Dermis microvascular lymphatic vessel endothelial cell (primary cell): ENCODE data around the gene MYO15B. TPM values are rescaled to one million over a fixed set of nuclear protein-coding genes. Genes with fewer than 3 reads are reported as not detected.
"Not testable (repeated sequence)": the region's sequence is repeated elsewhere in the genome, so short reads cannot be mapped to it uniquely, and the experiment has no call there.

Experiments used
- DNase-seq, 2 donors: peaks; one replicate each; pipeline versions ENCODE4 v3.0.0 to v3.0.0-alpha.2; 2010; ENCODE audit warnings: low read depth in 2 of 2
- total RNA-seq: library from RNA; depleted of rRNA; stranded (reverse); fragments of >200 nt; gene quantifications from 2 replicates; pipeline ENCODE4 v1.2.1, GENCODE V29; 2014

Gene MYO15B
- total RNA-seq, 1 donor from 2014 or later: 5.3 TPM

DNA sequence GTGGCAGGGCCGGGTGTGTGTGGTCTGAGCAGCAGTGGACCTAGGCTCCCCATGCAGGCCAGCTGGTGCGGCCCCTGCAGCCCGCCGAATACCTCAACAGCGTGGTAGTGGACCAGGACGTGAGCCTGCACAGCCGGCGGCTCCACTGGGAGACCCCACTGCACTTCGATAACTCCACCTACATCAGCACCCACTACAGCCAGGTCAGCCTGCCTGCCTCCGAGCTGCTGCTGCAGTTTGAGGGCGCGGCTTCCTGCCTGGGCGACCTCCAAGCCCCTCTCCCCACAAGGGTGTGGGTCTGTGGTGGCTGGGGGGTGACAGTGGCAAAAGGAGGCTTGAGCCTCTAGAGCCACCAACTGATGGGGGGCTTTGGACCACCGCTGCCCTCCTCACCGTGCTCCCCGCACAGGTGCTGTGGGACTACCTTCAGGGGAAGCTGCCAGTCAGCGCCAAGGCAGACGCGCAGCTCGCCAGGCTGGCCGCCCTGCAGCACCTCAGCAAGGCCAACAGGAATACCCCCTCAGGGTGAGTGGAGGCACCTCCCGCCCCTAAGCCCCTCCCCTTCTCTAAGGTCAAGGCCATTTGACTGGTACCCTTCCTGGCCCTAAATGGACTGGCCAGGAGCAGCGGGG, 37.2 kb downstream of the MYO15B start:
- no peak for DNase-seq

DNA sequence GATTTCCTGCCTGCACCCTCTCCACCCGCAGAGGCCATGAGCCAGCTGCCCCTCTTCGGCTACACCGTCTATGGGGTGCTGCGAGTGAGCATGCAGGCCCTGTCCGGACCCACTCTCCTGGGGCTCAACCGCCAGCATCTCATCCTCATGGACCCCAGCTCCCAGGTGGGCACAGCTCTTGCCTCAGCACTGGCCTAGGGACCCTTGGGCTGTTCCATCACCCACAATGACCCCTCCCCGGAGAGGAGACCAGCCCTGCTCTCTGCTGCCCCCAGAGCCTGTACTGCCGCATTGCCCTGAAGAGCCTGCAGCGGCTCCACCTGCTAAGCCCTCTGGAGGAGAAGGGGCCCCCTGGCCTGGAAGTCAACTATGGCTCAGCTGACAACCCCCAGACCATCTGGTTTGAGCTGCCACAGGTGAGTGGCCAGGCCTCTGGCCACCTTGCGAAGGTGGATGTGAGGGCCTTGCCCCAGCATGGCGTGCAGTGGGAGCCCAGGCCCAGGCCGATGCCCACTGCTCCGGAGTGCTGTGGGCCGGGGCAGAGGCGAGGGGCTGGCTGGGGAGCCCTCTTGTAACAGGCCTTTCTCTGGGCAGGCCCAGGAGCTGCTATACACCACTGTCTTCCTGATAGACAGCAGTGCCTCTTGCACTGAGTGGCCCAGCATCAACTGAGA, 38.4 kb downstream of the MYO15B start:
- peak in 1 of 2 donors; percentile 26 for DNase-seq

DNA sequence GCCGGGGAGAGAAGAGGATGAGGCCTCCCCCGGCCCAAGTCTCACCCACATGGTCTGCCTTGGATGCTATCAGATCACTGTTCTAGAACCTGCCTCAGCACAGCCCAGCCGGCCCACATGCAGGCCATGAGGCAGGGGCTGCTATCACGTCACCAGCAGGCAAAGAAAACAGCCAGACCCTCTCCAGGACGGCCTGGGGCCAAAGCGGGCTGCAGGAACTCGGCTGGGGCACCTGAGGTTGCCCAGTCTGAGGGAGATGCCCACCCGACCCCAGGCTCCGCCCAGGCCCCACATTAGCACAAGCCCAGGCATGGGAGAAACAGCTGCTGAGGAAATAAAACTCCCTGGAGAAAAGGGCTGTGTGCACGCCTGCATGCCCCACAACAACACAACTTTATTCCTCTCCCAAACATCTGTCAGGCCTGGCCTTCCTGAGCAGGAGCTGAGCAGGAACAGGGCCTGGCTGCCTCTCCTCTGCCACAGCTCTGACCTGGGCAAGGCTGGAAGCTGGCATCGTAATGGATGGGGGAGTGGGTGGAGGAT, 39.0 kb downstream of the MYO15B start:
- no peak for DNase-seq

DNA sequence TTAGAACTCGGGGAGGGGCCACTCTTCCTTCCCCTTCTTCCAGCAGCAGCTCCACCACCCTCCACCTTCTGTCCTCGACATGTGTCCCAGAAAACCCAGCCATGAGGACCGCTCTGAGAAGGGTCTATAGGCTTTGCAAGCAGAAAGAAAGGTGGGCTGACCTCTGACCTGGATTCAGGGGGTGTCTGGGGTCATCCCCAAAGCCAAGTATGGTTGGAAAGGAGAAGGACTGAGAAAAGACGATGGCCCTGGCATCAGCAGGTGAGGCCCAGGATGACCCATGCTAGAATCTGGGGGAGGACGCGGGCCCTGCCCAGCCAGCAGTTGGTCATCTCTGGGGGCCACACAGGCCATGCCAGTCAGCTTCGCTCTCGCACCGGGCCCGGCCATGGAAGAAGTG, 39.5 kb downstream of the MYO15B start:
- DNase-seq: no peak

DNA sequence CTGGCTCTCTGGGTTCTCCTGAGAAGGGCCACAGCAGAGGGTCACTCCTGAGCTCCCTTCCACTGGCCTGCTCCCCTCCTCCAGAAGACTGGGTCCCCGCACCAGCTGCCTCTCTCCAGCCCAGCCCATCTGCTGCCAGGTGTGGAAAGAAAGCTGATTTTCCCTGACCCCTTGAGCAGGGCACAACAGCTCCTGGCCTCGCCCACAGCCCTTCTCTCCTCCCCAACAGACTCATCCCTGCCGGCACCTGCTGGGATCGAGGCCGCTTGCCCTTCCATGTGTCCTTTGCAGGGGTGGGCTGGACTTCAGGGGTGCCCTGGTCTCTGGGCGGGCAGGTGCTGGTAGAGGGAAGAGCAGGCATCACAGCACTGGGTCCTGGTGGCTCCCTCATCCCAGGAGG, 40.8 kb downstream of the MYO15B start:
- DNase-seq: no peak

DNA sequence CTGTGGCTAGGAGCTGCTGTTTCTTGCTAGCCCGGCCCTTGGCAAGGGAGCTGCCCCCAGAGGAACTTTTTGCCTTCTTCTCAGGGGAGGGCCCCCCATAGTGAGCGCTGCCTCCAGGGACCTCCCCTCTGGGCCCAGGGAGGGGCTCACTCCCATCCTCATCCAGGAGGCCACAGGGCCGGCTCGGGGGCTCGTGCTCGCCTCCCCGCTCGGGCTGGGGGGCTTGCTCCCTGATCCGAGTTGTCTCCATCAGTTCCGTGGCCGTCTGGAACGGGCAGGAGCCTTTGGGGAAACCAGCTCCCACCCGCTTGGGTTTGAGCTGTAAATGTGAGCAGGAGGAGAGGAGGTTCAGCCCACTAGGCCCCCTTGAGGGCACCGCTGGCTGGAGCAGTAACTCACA, 41.6 kb downstream of the MYO15B start:
- no peak for DNase-seq

DNA sequence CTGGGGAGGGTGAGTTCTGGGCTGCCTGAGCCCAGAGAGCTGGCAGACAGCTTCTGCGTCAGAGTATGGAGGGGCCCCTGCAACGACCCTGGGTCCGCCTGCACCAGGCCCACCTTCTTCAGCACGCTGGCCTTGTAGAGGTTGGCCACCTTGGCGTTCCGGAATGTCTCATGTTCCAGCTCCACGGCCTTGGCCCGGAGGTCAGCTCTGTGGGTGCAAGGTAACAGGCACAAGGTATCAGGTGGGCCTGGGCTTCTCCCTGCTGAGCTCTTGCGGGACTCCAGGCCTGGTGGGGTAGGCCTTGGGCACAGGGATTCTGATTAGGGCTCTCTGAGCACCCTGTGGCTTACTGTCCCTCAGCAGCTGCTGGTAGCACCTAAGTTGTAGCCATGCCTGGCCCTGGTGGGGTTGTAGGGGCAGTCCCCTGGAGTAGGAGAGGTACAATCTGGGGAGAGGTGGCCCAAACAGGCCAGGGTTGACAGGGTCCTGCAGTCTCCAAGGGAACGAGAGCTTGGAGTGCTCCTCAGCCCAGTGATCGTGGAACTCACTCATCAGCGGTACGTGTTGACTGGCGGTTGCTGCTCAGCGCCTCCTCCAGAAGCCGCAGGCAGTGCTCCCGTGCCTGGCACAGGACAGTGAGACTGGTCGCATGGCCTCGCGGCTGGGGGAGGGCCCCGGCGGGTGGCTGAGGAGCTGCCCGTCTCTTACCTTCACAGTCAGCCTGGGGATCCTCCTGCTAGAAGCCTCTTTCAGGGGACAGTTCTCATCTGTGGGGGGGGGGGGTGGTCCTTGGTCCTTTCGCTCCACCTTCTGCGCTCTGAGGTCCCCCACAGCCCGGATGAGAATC, 42.7 kb downstream of the MYO15B start:
- DNase-seq: no peak

DNA sequence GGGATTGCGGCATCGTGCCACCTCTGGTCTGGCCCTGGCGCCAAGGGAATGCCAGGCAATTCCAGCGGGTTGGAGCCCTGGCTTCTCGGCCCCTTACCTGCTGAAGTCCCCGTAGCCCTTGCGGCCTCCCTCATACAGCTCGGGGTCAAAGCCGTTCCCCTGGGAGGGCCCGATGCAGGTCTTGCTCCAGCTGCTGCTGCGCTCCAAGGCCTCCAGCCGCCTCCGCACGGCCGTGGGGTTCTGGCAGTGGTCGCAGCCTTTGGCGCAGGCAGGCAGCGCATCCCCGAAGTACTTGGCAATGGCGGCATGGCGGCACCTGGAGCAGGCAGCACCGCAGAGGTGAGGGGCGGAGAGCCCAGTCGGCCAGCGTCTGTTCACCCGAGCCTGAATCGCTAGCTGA, 43.8 kb downstream of the MYO15B start:
- DNase-seq: no peak

DNA sequence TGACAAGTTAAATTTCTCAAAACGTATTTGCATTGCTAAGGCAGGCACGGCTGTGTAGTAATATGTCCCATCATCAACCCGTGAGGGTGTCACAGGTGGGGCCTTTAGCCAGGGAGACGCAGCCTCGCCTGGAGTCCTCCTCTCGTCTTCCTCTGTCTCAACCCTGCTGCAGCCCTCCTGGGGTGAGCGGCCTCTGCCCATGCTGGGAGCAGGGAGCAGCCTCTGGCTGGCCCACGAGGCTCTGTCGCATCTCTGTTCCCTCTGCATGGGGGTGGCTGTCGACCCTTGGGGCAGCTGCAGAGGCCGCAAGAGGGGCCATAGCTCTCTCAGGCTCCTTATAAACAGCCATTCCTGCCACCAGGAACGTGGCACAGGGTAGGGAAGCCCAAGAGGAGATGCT, 44.8 kb downstream of the MYO15B start:
- no peak for DNase-seq

DNA sequence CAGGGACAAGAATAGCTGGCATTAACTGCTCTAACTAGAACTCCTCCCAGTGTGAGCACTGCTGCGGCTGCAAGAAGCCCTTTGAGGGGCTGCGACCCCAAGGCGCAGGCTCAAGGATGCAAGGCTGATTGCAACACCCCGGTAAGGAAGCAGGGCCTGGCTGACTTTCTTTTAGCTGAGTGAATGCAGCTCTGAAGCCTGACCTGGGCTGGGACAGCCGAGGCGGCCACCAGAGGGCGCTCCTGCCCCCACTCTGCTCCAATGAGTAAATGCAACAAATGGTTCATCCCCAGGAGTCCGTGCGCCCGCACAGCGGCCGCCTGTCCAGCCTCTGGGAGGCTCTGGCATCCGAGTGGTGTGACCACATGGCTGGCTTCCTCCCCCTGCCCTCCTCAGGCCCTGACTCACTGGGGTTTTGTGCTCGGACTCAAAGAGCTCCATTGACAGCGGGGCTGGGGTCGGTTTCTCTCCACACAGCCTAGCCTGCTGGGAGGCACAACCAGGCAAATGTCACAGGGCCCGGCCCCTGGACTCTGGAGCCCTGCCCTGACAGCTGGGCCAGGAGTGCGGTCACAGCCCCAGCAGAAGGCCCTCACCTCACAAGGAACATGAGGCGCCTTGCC, 45.4 kb downstream of the MYO15B start, which contains the start of gene SMIM5:
TSS of gene SMIM5 (plus strand) at position 572 of the 623 bp plus-strand sequence. CDS start 6,768 bp downstream, outside the sequence.
- peak; percentile 50 to 78 for DNase-seq

DNA sequence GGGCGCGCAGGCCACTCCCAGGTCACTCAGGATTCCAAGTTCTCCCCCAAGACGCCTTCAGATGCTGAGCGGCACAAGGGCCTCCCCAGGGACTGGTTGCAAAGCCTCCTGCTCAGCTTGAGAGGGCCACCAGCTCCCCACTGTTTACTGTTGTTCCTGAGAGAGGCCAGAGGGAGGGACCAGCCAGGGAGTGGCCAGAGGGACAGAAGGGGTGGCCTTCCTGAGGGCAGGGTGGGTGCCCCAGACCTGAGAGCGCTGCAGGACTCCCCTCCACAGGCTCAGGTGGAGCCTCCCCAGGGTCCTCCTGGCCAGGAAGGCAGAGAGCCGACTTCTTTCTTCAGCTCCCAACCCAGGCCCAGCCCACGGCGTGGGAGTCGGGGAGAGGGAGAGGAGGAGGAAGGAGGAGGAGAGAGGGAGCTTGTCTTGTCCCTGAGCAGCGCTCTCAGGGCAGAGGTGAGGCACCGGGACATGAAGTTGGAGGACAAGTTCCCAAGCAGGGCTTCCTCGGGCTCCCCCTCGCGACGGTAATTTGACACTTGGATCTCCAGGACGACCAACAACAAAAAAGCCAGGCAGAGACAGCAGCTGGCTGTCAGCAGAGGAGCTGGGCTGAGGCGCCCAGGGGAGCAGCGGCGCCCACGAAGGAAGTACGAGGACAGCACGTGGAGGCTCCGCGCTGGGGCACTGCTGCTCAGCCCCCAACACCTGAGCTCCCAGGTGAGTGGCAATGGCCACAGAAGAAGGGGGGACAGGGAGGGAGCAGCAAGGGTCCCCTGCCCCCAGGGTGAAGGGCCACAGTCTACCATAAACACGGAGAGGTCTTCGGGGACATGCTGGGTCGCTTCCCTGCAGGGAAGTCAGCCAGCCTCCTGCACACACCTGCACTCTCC, 46.1 kb downstream of the MYO15B start:
- peak; percentile 65 to 88 for DNase-seq

DNA sequence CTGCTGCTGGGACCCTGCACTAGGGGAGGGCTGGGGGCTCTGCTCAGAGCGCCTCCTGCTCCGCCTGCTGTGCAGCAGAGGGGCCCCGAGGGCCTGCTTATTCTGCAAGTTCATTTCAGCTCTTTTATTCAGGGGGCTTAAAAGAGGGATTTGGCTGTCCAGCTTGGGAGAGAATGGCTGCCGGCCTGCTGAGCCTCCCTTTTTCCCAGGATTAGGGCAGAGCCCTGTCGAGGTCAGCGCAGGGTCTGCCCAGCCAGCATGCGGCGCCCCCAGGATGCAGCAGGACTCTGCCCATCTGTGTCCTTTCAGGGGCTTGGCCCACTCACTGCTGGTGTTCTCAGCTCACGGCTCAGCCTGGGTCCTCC, 46.8 kb downstream of the MYO15B start:
- no peak for DNase-seq

DNA sequence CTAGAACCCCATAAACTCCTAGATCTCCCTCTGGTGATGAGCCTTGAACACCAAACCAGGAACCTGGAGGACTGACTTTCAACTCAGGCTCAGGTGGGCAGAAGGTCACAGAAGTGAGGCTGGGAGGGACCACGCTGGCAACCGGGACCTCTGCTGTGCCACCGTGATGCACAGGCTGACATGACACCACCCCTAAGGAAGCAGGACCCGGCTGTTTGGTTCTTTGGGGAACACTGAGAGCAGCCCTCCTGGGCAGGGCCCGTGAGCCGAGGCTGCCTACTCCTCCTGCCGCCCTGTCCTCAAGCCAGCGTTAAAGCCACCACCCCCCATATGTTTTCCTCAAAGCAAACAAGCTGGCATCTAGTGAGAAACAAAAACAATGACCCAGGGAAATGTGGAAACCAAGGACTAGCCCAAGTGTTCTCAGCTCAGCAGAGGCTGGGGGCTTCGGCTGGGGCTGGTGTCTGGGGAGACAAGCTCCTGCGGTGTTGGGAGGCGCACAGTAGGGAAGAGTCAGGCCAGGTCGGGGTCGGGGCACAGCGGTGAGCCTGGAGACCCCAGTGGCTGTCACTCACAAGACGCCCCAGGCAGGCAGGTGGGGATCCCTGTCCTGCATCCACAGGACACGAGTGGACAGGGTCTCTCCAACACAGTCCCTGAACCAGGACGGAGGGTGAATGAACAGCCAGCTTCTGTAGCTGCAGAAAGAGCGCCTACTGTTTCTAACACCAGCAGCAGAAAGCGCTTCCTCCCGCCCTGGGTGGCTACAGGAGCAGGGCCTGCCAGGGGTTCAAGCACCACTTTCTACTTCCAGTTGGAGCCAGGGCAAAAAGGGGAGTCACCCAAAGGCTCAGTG, 47.4 kb downstream of the MYO15B start:
- no peak for DNase-seq

DNA sequence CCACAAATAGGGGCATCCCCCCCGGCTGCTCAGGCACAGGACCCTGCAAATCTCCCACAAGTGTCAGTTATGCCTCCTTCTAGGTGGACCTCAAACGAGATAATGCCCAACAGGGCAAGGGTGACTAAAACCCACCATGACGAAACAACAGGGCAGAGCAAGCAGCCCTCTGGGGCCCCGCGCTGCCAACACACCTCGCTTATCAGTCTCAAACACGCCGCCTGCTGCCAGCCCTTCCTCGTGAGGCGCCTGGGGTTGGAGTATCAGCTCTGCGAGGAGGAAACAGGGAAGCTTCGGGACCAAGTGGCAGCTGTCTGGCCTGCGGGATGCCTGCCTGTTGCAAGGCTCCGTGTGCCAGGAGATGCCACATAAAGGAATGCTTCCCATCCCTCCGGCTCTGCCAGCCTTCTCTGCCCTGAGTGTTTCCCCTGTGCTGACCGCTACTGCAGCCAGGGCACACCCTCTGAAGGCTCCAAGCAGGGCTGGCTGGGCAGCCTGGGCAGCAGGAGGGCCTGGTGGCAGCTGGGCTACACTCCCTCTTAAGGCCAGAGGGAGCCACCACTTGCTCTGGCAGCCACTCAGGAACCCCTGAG, 48.1 kb downstream of the MYO15B start:
- DNase-seq: no peak

DNA sequence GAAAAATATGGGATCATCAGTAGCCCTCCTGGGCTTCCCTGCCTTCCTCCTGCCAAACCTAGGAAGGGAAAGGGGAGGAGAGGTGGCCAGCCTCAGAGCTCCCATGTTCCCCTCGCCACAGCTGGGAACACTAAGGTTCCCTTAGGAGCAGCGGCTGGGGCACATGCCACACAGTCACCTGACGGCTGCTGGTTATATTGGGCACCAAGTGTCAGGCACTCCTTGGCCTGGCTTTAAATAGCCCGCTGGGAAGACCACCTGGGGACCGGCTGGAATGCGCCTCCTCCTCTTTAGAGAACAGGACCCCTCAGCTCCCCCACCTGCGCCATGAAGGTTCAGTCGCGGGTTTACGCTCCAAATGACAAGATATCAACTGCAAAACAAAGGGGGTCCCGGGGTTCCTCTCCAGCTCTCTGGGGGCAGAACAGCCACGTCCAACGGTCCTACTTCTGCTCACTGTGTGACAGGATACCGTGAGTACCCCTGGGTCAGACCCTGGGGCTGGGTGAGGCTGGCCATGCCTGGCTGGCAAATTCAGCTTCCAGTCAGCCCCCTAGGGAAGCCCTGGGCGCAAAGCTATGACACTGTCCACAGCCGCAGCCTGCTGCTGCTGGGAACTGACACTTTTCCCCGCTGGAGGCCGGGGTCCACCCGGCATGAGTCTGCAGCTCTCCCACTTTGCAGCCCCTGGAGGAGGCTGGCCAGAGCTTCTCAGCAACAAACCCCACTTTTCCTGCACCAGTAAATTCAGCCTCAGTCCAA, 49.0 kb downstream of the MYO15B start:
- DNase-seq: no peak

DNA sequence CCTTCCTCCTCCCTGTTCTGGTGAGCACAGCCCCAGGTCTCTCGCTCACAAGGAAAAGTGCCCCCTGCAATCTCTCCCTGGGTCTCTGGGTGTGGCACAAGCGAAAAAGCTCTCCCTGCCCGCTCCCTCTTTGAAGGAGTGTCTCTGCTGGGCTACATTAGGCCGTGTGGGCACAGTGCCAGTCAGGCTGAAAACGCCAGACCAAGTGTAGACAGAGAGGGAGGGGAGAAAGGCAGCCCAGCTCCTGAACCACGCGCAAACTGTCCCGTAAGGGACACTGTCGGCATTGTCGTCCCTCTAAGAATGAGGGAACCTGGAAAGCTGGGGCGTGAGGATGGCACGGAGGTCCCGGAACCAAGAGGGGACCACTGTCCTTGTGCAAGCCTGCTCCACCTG, 49.5 kb downstream of the MYO15B start:
- DNase-seq: no peak

DNA sequence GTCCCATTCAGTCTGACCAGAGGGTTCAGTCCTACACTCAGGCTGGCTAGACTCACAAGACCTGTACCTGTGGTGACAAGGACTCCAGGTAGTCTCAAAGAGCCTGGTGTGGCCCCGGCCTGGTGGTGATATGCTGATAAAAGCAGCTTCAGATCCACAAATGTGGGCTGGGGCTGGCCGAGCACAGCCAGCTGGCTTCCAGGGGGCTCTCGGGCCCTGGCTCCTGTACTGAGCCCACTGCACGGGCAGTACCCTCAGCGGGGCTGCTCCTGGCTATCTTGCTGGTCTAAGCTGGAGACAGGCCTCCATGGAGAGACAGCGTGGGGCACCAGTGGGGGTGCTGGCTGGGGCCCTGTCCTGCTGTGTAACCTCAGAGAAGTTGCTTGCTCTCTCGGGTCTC, 50.0 kb downstream of the MYO15B start:
- DNase-seq: no peak

DNA sequence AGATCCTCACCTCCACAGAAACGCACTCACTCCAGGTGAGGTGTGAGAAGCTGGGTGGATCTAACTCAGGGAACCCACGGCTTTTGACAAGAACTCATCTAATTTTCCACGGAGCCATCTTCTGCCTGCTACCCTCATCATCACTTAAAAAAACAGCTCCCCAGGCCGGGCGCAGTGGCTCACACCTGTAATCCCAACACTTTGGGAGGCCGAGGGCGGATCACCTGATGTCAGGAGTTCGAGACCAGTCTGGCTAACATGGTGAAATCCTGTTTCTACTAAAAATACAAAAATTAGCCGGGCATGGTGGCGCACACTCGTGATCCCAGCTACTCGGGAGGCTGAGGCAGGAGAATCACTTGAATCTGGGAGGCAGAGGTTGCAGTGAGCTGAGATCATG, 50.4 kb downstream of the MYO15B start:
- not testable (repeated sequence) for DNase-seq

DNA sequence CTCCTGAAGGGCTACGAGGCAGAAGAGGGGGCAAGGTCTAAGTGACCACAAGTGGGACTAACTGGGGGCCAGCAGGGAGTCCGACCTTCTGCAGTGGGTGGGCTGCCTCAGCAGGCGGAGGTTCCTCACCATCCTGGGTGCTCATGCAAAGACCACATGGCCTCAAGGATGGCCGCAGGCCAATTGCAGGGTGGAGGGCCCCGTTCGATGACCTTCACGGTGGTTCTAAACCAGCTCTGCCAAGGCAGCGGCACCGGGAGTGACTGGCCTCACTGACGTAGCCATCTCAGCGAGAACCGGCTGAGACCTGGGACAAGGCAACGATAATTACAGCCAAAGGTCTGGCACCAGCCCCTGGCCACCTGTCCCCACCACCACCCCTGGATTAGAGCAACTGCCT, 51.3 kb downstream of the MYO15B start:
- DNase-seq: no peak
